Measurements from ENCODE around the gene HEPHL1.

DNA sequence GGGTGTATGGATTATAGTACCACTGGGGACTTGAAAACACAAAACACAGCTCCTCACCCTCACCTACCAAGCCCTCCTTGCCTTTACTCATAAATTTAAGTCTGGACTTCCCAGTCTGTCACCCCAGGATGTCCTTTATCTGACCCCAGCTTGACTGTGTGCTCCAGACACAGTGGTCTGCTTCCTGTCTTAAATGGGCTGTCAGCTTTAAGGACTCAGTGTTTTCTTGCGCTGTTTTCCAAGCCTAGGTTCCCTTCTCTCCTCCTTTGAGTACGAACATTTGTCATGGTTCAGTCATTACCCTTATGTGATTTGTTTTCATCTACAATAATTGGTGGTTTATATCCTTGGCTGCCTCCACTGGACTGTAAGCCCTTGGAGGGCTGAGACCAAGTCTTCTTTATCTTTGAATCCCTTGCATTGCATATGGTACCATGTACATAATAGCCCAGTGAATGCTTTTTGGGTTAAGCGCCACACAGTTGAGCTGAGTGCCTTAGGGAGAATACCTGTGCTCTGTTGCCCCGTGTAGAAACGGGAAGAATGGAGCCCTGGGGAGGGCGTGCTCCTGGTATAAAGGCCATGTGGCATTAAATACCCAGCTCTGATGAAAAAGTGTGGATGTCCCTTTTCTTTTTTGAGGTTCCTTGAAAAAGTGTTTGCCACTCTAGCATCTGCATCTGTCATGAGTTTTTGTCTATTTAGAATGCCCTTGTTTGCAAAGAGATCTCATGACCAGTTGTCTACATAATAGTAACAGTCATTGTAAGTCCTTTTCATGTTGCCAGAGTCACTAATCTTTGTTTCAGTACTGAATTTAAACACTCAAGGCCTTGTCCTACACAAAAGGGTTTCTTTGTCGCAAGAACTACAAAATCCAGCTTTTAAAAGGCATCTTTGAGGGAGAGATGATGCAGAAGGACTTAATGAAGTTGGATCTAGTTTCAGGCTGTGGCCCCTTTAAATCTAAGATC lies 121.4 kb downstream of the HEPHL1 start:
- no peak for TF ChIP-seq SIN3A (IDR thresholded peaks at IDR 0.05; ENCODE audit: borderline replicate concordance, insufficient read depth, low read length)
- TF ChIP-seq POLR2AphosphoS5 (IDR thresholded peaks at IDR 0.05; ENCODE audit: low read depth, low read length), result no peak
- TF ChIP-seq, protein P1, sequence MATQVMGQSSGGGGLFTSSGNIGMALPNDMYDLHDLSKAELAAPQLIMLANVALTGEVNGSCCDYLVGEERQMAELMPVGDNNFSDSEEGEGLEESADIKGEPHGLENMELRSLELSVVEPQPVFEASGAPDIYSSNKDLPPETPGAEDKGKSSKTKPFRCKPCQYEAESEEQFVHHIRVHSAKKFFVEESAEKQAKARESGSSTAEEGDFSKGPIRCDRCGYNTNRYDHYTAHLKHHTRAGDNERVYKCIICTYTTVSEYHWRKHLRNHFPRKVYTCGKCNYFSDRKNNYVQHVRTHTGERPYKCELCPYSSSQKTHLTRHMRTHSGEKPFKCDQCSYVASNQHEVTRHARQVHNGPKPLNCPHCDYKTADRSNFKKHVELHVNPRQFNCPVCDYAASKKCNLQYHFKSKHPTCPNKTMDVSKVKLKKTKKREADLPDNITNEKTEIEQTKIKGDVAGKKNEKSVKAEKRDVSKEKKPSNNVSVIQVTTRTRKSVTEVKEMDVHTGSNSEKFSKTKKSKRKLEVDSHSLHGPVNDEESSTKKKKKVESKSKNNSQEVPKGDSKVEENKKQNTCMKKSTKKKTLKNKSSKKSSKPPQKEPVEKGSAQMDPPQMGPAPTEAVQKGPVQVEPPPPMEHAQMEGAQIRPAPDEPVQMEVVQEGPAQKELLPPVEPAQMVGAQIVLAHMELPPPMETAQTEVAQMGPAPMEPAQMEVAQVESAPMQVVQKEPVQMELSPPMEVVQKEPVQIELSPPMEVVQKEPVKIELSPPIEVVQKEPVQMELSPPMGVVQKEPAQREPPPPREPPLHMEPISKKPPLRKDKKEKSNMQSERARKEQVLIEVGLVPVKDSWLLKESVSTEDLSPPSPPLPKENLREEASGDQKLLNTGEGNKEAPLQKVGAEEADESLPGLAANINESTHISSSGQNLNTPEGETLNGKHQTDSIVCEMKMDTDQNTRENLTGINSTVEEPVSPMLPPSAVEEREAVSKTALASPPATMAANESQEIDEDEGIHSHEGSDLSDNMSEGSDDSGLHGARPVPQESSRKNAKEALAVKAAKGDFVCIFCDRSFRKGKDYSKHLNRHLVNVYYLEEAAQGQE (IDR thresholded peaks at IDR 0.05; ENCODE audit: insufficient read depth in 1 of 2, low read depth in 2 of 2, low read length in 2 of 2), result no peak
- no peak for TF ChIP-seq FOXP2 (optimal IDR thresholded peaks at IDR 0.05; ENCODE audit: borderline replicate concordance, extremely low read depth, extremely low read length, insufficient read depth)
- no peak for TF ChIP-seq TAF1 (IDR thresholded peaks at IDR 0.05; ENCODE audit: borderline replicate concordance, insufficient read depth, low read length)
